CD14-positive monocyte (primary cell): ENCODE results near the gene NIP7. TPM values are rescaled to one million over a fixed set of nuclear protein-coding genes. Genes with fewer than 3 reads are reported as not detected.

Experiments
- DNase-seq, 3 donors: peaks; one replicate each; pipeline ENCODE4 v3.0.0-alpha.2; 2011 to 2022
- H2AFZ ChIP-seq: 2 replicates; pipeline ENCODE4 v1.6.0; 2012; ENCODE audit warnings: mild to moderate bottlenecking, low read depth, low read length, inconsistent platforms; ENCODE audit not compliant: insufficient read depth, poor library complexity, severe bottlenecking
- H3K27ac ChIP-seq, 2 donors: 1 replicate in 1 of 2; 2 replicates in 1 of 2; pipeline ENCODE4 v1.5.1; 2012 to 2013; ENCODE audit warnings: low read length in 2 of 2, control low read depth in 1 of 2, inconsistent platforms in 1 of 2, low read depth in 1 of 2, mild to moderate bottlenecking in 1 of 2
- H3K27me3 ChIP-seq, 2 donors: one replicate each; pipeline versions ENCODE4 v1.6.0 to v1.6.1; 2011 to 2013; ENCODE audit warnings: low read length in 2 of 2; ENCODE audit not compliant: control insufficient read depth in 2 of 2, insufficient read depth in 2 of 2
- H3K36me3 ChIP-seq, 2 donors: replicated peaks in 1 of 2; 1 replicate in 1 of 2; 2 replicates in 1 of 2; pipeline versions ENCODE4 v1.5.1 to v1.6.1; 2012 to 2013; ENCODE audit warnings: low read length in 2 of 2, control low read depth in 1 of 2, inconsistent platforms in 1 of 2, mild to moderate bottlenecking in 1 of 2; ENCODE audit not compliant: insufficient read depth in 2 of 2, control insufficient read depth in 1 of 2
- H3K4me1 ChIP-seq, 2 donors: 1 replicate in 1 of 2; 2 replicates in 1 of 2; pipeline versions ENCODE4 v1.5.1 to v1.6.1; 2012 to 2013; ENCODE audit warnings: low read length in 2 of 2, control low read depth in 1 of 2, inconsistent platforms in 1 of 2, mild to moderate bottlenecking in 1 of 2, moderate library complexity in 1 of 2; ENCODE audit not compliant: insufficient read depth in 2 of 2, control insufficient read depth in 1 of 2
- H3K4me2 ChIP-seq: replicated peaks from 2 replicates; pipeline ENCODE3; 2012; ENCODE audit warnings: low read length, moderate library complexity, mild to moderate bottlenecking; ENCODE audit not compliant: poor library complexity, severe bottlenecking; ENCODE audit errors: extremely low read depth
- H3K4me3 ChIP-seq, 3 experiments: fragments of 200-600 bp in 1 of 3; sonication (generic) in 1 of 3; replicated peaks in 1 of 3; 1 replicate in 2 of 3; 2 replicates in 1 of 3; pipeline ENCODE4 v1.5.1; 2011 to 2013; ENCODE audit warnings: low read length in 3 of 3, mild to moderate bottlenecking in 3 of 3, control low read depth in 2 of 3, low read depth in 2 of 3, inconsistent platforms in 1 of 3, moderate library complexity in 1 of 3
- H3K79me2 ChIP-seq: 2 replicates; pipeline ENCODE4 v1.6.0; 2012; ENCODE audit warnings: mild to moderate bottlenecking, control low read depth, inconsistent platforms, low read length, moderate library complexity; ENCODE audit not compliant: insufficient read depth
- H3K9ac ChIP-seq: 2 replicates; pipeline ENCODE4 v1.6.0; 2017; ENCODE audit warnings: low read length, mild to moderate bottlenecking; ENCODE audit not compliant: insufficient read depth, poor library complexity, severe bottlenecking
- H3K9me3 ChIP-seq, 2 donors: replicated peaks in 1 of 2; 1 replicate in 1 of 2; 2 replicates in 1 of 2; pipeline versions ENCODE4 v1.5.1 to v1.6.1; 2012 to 2013; ENCODE audit warnings: low read length in 2 of 2, control low read depth in 1 of 2; ENCODE audit not compliant: control insufficient read depth in 1 of 2, insufficient read depth in 1 of 2
- H4K20me1 ChIP-seq: 2 replicates; pipeline ENCODE4 v1.6.0; 2012; ENCODE audit warnings: mild to moderate bottlenecking, low read length, control low read depth, moderate library complexity; ENCODE audit not compliant: insufficient read depth
- H3K27ac Mint-ChIP-seq, 7 donors: one replicate each; pipeline ENCODE4 v1.8.0; 2020; ENCODE audit warnings: mild to moderate bottlenecking in 7 of 7, mixed read lengths in 7 of 7, moderate library complexity in 6 of 7, inconsistent platforms in 2 of 7
- H3K27me3 Mint-ChIP-seq, 3 donors: one replicate each; pipeline ENCODE4 v1.8.0; 2021 to 2022; ENCODE audit warnings: low read depth in 3 of 3, mild to moderate bottlenecking in 3 of 3, mixed read lengths in 3 of 3, moderate library complexity in 3 of 3, inconsistent platforms in 1 of 3
- H3K36me3 Mint-ChIP-seq, 2 donors: one replicate each; pipeline ENCODE4 v1.8.0; 2020; ENCODE audit warnings: mixed read lengths in 2 of 2, inconsistent platforms in 1 of 2, mild to moderate bottlenecking in 1 of 2
- H3K4me1 Mint-ChIP-seq: one replicate; pipeline ENCODE4 v1.8.0; 2020; ENCODE audit warnings: mild to moderate bottlenecking, mixed read lengths
- H3K4me3 Mint-ChIP-seq, 2 donors: one replicate each; pipeline ENCODE4 v1.8.0; 2020; ENCODE audit warnings: mild to moderate bottlenecking in 2 of 2, mixed read lengths in 2 of 2, moderate library complexity in 1 of 2
- H3K9me3 Mint-ChIP-seq, 7 donors: one replicate each; pipeline ENCODE4 v1.8.0; 2020 to 2022; ENCODE audit warnings: mixed read lengths in 7 of 7, mild to moderate bottlenecking in 6 of 7, moderate library complexity in 6 of 7, inconsistent platforms in 2 of 7
- WGBS: methylation state at CpG from one replicate; pipeline ENCODE4 v1.1.5; 2013; ENCODE audit warnings: missing lambda C conversion rate; ENCODE audit not compliant: insufficient coverage; 5-methylcytosine and 5-hydroxymethylcytosine counted together
- intact Hi-C, 2 donors: fragments of 100-400 bp; cut with micrococcal nuclease; formaldehyde crosslinking; loops; one replicate each; pipeline versions ENCODE4 v1.15.0 to v1.15.1; 2023
- polyA plus RNA-seq, 3 donors: library from polyadenylated mRNA; depleted of rRNA in 1 of 3; unstranded in 2 of 3; stranded (reverse) in 1 of 3; fragments of 300-500 nt in 2 of 3; fragments of >200 nt in 1 of 3; fragmentation: Illumina TruSeq in 2 of 3; gene quantifications; 1 replicate in 2 of 3; 2 replicates in 1 of 3; pipeline ENCODE4 v1.2.3, GENCODE V29; 2012 to 2021
- TF ChIP-seq, protein P1 (sequence below): fragments of 200-600 bp; IDR thresholded peaks from one replicate; pipeline ENCODE4 v1.8.0; 2022; ENCODE audit warnings: antibody characterized with exemption, mild to moderate bottlenecking

Gene NIP7
- polyA plus RNA-seq, 3 donors, result 3.0 to 16.4 (median 14.2) TPM

DNA sequence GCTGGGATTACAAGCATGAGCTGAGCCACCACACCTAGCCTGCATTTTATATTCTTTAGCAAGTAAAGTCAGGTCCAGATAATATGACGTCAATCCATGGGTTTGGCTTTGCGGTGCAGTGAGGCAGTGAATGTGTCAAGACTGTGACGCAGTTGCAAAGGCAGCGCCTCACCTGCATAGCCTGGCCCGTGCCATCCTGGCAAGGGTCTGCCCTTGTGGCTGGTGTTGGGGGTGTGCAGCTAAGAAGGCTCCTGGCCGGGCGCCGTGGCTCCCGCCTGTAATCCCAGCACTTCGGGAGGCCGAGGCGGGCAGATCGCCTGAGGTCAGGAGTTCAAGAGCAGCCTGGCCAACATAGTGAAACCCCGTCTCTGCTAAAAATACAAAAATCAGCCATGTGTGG, 16.2 kb upstream of the NIP7 start:
- Mint-ChIP-seq H3K4me1 (peaks cover 16% of the 10 kb centered on the region), H3K27me3 (peaks cover 0 to 1% (median 0%) of the 10 kb centered on the region in 3 donors), H3K27ac (peak overlapping the region in 1 of 7 donors; percentile 15), H3K9me3 (no peaks in the 10 kb centered on the region), H3K4me3 (no peak overlapping the region), H3K36me3 (peaks cover 73 to 94% of the 10 kb centered on the region in 2 donors)
- H3K9ac ChIP-seq, result no peak overlapping the region
- no peak for DNase-seq
- no peak overlapping the region for H2AFZ ChIP-seq
- peaks cover 83% of the 10 kb centered on the region for H4K20me1 ChIP-seq
- H3K4me1 ChIP-seq, result peaks cover 0 to 3% of the 10 kb centered on the region in 2 donors
- TF ChIP-seq, protein P1, sequence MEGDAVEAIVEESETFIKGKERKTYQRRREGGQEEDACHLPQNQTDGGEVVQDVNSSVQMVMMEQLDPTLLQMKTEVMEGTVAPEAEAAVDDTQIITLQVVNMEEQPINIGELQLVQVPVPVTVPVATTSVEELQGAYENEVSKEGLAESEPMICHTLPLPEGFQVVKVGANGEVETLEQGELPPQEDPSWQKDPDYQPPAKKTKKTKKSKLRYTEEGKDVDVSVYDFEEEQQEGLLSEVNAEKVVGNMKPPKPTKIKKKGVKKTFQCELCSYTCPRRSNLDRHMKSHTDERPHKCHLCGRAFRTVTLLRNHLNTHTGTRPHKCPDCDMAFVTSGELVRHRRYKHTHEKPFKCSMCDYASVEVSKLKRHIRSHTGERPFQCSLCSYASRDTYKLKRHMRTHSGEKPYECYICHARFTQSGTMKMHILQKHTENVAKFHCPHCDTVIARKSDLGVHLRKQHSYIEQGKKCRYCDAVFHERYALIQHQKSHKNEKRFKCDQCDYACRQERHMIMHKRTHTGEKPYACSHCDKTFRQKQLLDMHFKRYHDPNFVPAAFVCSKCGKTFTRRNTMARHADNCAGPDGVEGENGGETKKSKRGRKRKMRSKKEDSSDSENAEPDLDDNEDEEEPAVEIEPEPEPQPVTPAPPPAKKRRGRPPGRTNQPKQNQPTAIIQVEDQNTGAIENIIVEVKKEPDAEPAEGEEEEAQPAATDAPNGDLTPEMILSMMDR, result no peak
- H3K4me2 ChIP-seq, result no peak overlapping the region
- H3K36me3 ChIP-seq, result peaks cover 76 to 89% of the 10 kb centered on the region in 2 donors
- intact Hi-C loops, result no loop called here
- H3K27ac ChIP-seq, result no peak overlapping the region
- H3K4me3 ChIP-seq, result no peak overlapping the region
- no peaks in the 10 kb centered on the region for H3K27me3 ChIP-seq
- no peaks in the 10 kb centered on the region for H3K9me3 ChIP-seq
- H3K79me2 ChIP-seq, result peaks cover 66% of the 10 kb centered on the region
- WGBS, result 94% methylated on average over 10 of the region's 14 CpGs

DNA sequence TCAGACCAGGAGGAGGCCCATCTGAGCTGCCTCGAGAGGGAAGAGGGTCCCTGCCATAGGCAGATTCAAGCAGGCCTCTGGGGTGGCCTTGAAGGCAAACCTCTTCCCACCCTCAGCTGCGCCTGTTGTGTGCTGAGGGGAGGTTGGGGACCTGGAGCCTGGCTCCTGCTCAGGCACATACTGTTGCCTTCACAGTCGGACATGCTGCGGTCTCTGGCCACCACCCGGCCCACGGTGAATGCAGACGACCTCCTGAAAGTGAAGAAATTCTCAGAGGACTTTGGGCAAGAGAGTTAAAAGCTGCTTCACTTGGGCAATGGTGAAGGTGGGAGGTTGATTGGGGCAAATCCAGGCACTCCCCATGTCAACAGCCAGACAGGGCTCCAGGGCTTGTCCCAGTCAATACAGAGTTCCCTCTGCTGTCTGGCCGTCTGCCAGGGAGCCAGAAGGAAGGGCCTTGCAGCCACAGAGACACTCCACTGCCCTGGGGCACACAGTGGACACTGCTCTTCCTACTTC, 15.5 kb upstream of the NIP7 start:
- no peak for DNase-seq
- H3K4me3 ChIP-seq, result no peak overlapping the region
- Mint-ChIP-seq H3K27ac (peak overlapping the region in 2 of 7 donors; percentile 4 to 33), H3K4me1 (peaks cover 23% of the 10 kb centered on the region), H3K9me3 (no peaks in the 10 kb centered on the region), H3K36me3 (peaks cover 67 to 92% of the 10 kb centered on the region in 2 donors), H3K27me3 (peaks cover 0 to 1% (median 1%) of the 10 kb centered on the region in 3 donors), H3K4me3 (no peak overlapping the region)
- 80% methylated on average over 3 of the region's 8 CpGs for WGBS
- intact Hi-C loops, result no loop called here
- peak overlapping the region in 1 of 2 donors; percentile 26 for H3K27ac ChIP-seq
- no peak overlapping the region for H3K4me2 ChIP-seq
- H3K4me1 ChIP-seq, result peaks cover under 1 to 10% of the 10 kb centered on the region in 2 donors
- no peak overlapping the region for H3K9ac ChIP-seq
- H4K20me1 ChIP-seq, result peaks cover 83% of the 10 kb centered on the region
- TF ChIP-seq, protein P1, result no peak
- peaks cover 68% of the 10 kb centered on the region for H3K79me2 ChIP-seq
- H3K36me3 ChIP-seq, result peaks cover 70 to 89% of the 10 kb centered on the region in 2 donors
- H3K27me3 ChIP-seq, result no peaks in the 10 kb centered on the region
- H2AFZ ChIP-seq, result no peak overlapping the region
- H3K9me3 ChIP-seq, result no peaks in the 10 kb centered on the region
